A549 (cell line): ENCODE results near the gene ASXL2. TPM values are rescaled to one million over a fixed set of nuclear protein-coding genes. Genes with fewer than 3 reads are reported as not detected.

Source experiments
- ATAC-seq, 2 experiments: fragments of 200-7000 bp in 1 of 2; fragments of >200 bp in 1 of 2; cut with Nextera tagmentation in 1 of 2; cut with Tn5 transposase in 1 of 2; 3 replicates each; pipeline versions ENCODE4 v1.8.0 to v1.9.1; 2018 to 2020; ENCODE audit warnings: mild to moderate bottlenecking in 1 of 2, moderate library complexity in 1 of 2
- CTCF ChIA-PET: fragments of 300-600 bp; sonication (Branson Sonifier 250); formaldehyde crosslinking; extraction: SDS; loops from one replicate; lab custom pipeline; 2021; ENCODE audit warnings: antibody characterized with exemption, inconsistent platforms; lab: Yijun Ruan, JAX
- POLR2A ChIA-PET: fragments of 350-600 bp; formaldehyde crosslinking; extraction: SDS; loops from one replicate; lab custom pipeline; 2021; ENCODE audit warnings: antibody characterized with exemption, inconsistent platforms; lab: Yijun Ruan, JAX
- DNase-seq, 2 experiments: peaks; one replicate each; pipeline versions ENCODE4 v3.0.0 to v3.0.0-alpha.2; 2011 to 2016; ENCODE audit warnings: low read depth in 1 of 2, low spot score in 1 of 2
- FAIRE-seq: peaks from 2 replicates; lab custom pipeline; 2011; peaks lifted over from hg19 to GRCh38; lab: Jason Lieb, UNC
- H3K27ac ChIP-seq, 2 experiments: fragments of >200 bp; sonication (Bioruptor Twin); formaldehyde crosslinking; 3 replicates each; pipeline ENCODE4 v1.5.1; 2016 to 2017
- H3K4me1 ChIP-seq: fragments of >200 bp; sonication (Bioruptor Twin); formaldehyde crosslinking; 3 replicates; pipeline ENCODE4 v1.6.1; 2016
- H3K4me2 ChIP-seq: fragments of >200 bp; sonication (Bioruptor Twin); formaldehyde crosslinking; 3 replicates; pipeline ENCODE4 v1.6.1; 2016
- H3K4me3 ChIP-seq: fragments of >200 bp; sonication (Bioruptor Twin); formaldehyde crosslinking; 3 replicates; pipeline ENCODE4 v1.5.1; 2016
- H3K9me3 ChIP-seq: fragments of >200 bp; sonication (Bioruptor Twin); formaldehyde crosslinking; 3 replicates; pipeline ENCODE4 v1.6.1; 2016
- CBX8 ChIP-seq: fragments of 200-600 bp; sonication (generic); IDR thresholded peaks from 2 replicates; pipeline ENCODE4 v1.6.1; 2016
- CHD2 ChIP-seq: fragments of 150-350 bp; IDR thresholded peaks from 2 replicates; pipeline ENCODE4 v1.6.1; 2014; ENCODE audit warnings: low read length; ENCODE audit not compliant: partially characterized antibody
- EHMT2 ChIP-seq: fragments of 200-600 bp; sonication (generic); IDR thresholded peaks from 2 replicates; pipeline ENCODE4 v1.6.1; 2016; ENCODE audit warnings: antibody characterized with exemption, low read depth, mild to moderate bottlenecking, moderate library complexity
- ESRRA ChIP-seq: fragments of 150-350 bp; IDR thresholded peaks from 2 replicates; pipeline ENCODE4 v1.6.1; 2014; ENCODE audit warnings: mild to moderate bottlenecking, low read length, borderline replicate concordance
- FOSB ChIP-seq: fragments of 250-450 bp; sonication (Bioruptor Pico); IDR thresholded peaks from 2 replicates; pipeline ENCODE4 v1.5.0; 2020; ENCODE audit warnings: mild to moderate bottlenecking, moderate library complexity
- FOSL2 ChIP-seq, 2 experiments: fragments of 450-650 bp in 1 of 2; fragments of >200 bp in 1 of 2; sonication (Bioruptor Twin) in 1 of 2; formaldehyde crosslinking; IDR thresholded peaks; 2 replicates each; pipeline versions ENCODE4 v1.5.0 to v1.6.1; 2016 to 2020; ENCODE audit warnings: mild to moderate bottlenecking in 1 of 2, moderate library complexity in 1 of 2
- GATA3 ChIP-seq: IDR thresholded peaks from 2 replicates; pipeline ENCODE4 v1.6.1; 2012; ENCODE audit warnings: borderline replicate concordance
- HDAC2 ChIP-seq: fragments of 200-600 bp; sonication (generic); IDR thresholded peaks from 2 replicates; pipeline ENCODE4 v1.6.1; 2016
- HOXB13 ChIP-seq: fragments of 250-450 bp; sonication (Bioruptor Pico); IDR thresholded peaks from 2 replicates; pipeline ENCODE4 v1.5.0; 2020; ENCODE audit warnings: low read depth, mild to moderate bottlenecking, moderate library complexity
- HOXB5 ChIP-seq: fragments of 250-450 bp; sonication (Bioruptor Pico); IDR thresholded peaks from 2 replicates; pipeline ENCODE4 v1.5.0; 2020; ENCODE audit warnings: mild to moderate bottlenecking, moderate library complexity
- JUNB ChIP-seq: fragments of >200 bp; sonication (Bioruptor Twin); formaldehyde crosslinking; IDR thresholded peaks from 2 replicates; pipeline ENCODE4 v1.6.1; 2016
- KDM1A ChIP-seq: fragments of 200-600 bp; sonication (generic); IDR thresholded peaks from 2 replicates; pipeline ENCODE4 v1.6.1; 2016; ENCODE audit warnings: low read depth, mild to moderate bottlenecking
- KDM5A ChIP-seq: fragments of 200-600 bp; sonication (generic); IDR thresholded peaks from 2 replicates; pipeline ENCODE4 v1.6.1; 2016; ENCODE audit warnings: antibody characterized with exemption, mild to moderate bottlenecking
- MAZ ChIP-seq: fragments of 150-350 bp; IDR thresholded peaks from 2 replicates; pipeline ENCODE4 v1.6.1; 2014; ENCODE audit warnings: antibody characterized with exemption, low read depth, low read length, borderline replicate concordance
- MYC ChIP-seq: IDR thresholded peaks from 2 replicates; pipeline ENCODE4 v1.6.1; 2012; ENCODE audit warnings: mild to moderate bottlenecking, inconsistent platforms, low read length, improper control_type of control experiment, borderline replicate concordance
- NFE2L2 ChIP-seq: fragments of 150-350 bp; conservative IDR thresholded peaks from 2 replicates; pipeline ENCODE4 v1.6.1; 2014; ENCODE audit warnings: low read length
- NPAS2 ChIP-seq: fragments of 250-450 bp; sonication (Bioruptor Pico); IDR thresholded peaks from 2 replicates; pipeline ENCODE4 v1.8.0; 2022; ENCODE audit warnings: mild to moderate bottlenecking, moderate library complexity, borderline replicate concordance
- POLR2A ChIP-seq: IDR thresholded peaks from 2 replicates; pipeline ENCODE4 v1.6.1; 2012; ENCODE audit warnings: mild to moderate bottlenecking, low read length
- POLR2AphosphoS2 ChIP-seq: conservative IDR thresholded peaks from 2 replicates; pipeline ENCODE4 v1.6.1; 2012; ENCODE audit warnings: low read length, improper control_type of control experiment, inconsistent platforms
- RAD21 ChIP-seq, 2 experiments: fragments of >200 bp in 1 of 2; sonication (Bioruptor Twin) in 1 of 2; formaldehyde crosslinking in 1 of 2; IDR thresholded peaks in 1 of 2; conservative IDR thresholded peaks in 1 of 2; 2 replicates in 1 of 2; 3 replicates in 1 of 2; pipeline ENCODE4 v1.6.1; 2012 to 2018; ENCODE audit warnings: inconsistent platforms in 1 of 2
- RARB ChIP-seq: fragments of 250-450 bp; sonication (Bioruptor Pico); IDR thresholded peaks from 2 replicates; pipeline ENCODE4 v1.8.0; 2021; ENCODE audit warnings: mild to moderate bottlenecking, moderate library complexity
- RFX5 ChIP-seq: fragments of 450-650 bp; IDR thresholded peaks from 2 replicates; pipeline ENCODE4 v1.7.1; 2014; ENCODE audit warnings: antibody characterized with exemption, mild to moderate bottlenecking, moderate library complexity
- RNF2 ChIP-seq: fragments of 200-600 bp; sonication (generic); IDR thresholded peaks from 2 replicates; pipeline ENCODE4 v1.6.1; 2016; ENCODE audit warnings: low read depth, mild to moderate bottlenecking, antibody characterized with exemption, moderate library complexity, borderline replicate concordance
- SMC3 ChIP-seq: fragments of >200 bp; sonication (Bioruptor Twin); formaldehyde crosslinking; IDR thresholded peaks from 3 replicates; pipeline ENCODE4 v1.6.1; 2018; ENCODE audit warnings: inconsistent platforms
- ZFP36 ChIP-seq: fragments of 450-650 bp; IDR thresholded peaks from 2 replicates; pipeline ENCODE4 v1.6.1; 2014; ENCODE audit warnings: borderline replicate concordance; ENCODE audit not compliant: partially characterized antibody
- WGBS: methylation state at CpG from one replicate; pipeline ENCODE4 v1.1.6; 2017; ENCODE audit errors: missing lambda C conversion rate; 5-methylcytosine and 5-hydroxymethylcytosine counted together
- polyA minus RNA-seq: library from RNA; depleted of rRNA, polyadenylated mRNA; stranded (reverse); fragments of >200 nt; gene quantifications from 2 replicates; pipeline ENCODE4 v1.2.3, GENCODE V29; 2011; rRNA and poly(A)+ RNA removed
- polyA plus RNA-seq, 4 experiments: library from polyadenylated mRNA; depleted of rRNA in 3 of 4; stranded (reverse); fragments of >200 nt; fragmentation: RNase III in 1 of 4; extraction: RNeasy Plus Mini Kit Qiagen cat#74134 plus additional on column Dnase treatment in 1 of 4; gene quantifications; 2 replicates in 3 of 4; 3 replicates in 1 of 4; pipeline ENCODE4 v1.2.3, GENCODE V29; 2011 to 2017
- TF ChIP-seq, protein P1 (sequence below): fragments of 250-450 bp; sonication (Bioruptor Pico); IDR thresholded peaks from 2 replicates; pipeline ENCODE4 v1.5.0; 2020; ENCODE audit warnings: low read depth, mild to moderate bottlenecking, moderate library complexity
- TF ChIP-seq, protein P2 (sequence below): fragments of 450-650 bp; IDR thresholded peaks from 2 replicates; pipeline ENCODE4 v1.6.1; 2014; ENCODE audit warnings: antibody characterized with exemption
- TF ChIP-seq, protein P3 (sequence below): fragments of >200 bp; sonication (Bioruptor Twin); formaldehyde crosslinking; IDR thresholded peaks from 3 replicates; pipeline ENCODE4 v1.5.1; 2016
- TF ChIP-seq, protein P4 (sequence below): fragments of 150-350 bp; IDR thresholded peaks from 2 replicates; pipeline ENCODE4 v1.6.1; 2014; ENCODE audit warnings: low read depth, mild to moderate bottlenecking, low read length
- TF ChIP-seq, protein P5 (sequence below): IDR thresholded peaks from 2 replicates; pipeline ENCODE4 v1.6.1; 2012; ENCODE audit warnings: low read depth, borderline replicate concordance
- TF ChIP-seq, protein P6 (sequence below): IDR thresholded peaks from 2 replicates; pipeline ENCODE4 v1.6.1; 2012

The ASXL2 gene
- polyA plus RNA-seq (2011; rRNA removed) (26.4 and 26.6 TPM in 2 replicates), polyA plus RNA-seq (2017; fragmentation: RNase III; extraction: RNeasy Plus Mini Kit Qiagen cat#74134 plus additional on column Dnase treatment) (9.9 to 10.5 TPM (median 10.3 TPM) in 3 replicates), polyA minus RNA-seq (29.6 and 35.0 TPM in 2 replicates)
- polyA plus RNA-seq (2012; cell fraction: cytosol; rRNA removed), result 3.8 and 5.1 TPM in 2 replicates
- polyA plus RNA-seq (2012; cell fraction: nucleus; rRNA removed), result 4.7 and 6.3 TPM in 2 replicates

DNA sequence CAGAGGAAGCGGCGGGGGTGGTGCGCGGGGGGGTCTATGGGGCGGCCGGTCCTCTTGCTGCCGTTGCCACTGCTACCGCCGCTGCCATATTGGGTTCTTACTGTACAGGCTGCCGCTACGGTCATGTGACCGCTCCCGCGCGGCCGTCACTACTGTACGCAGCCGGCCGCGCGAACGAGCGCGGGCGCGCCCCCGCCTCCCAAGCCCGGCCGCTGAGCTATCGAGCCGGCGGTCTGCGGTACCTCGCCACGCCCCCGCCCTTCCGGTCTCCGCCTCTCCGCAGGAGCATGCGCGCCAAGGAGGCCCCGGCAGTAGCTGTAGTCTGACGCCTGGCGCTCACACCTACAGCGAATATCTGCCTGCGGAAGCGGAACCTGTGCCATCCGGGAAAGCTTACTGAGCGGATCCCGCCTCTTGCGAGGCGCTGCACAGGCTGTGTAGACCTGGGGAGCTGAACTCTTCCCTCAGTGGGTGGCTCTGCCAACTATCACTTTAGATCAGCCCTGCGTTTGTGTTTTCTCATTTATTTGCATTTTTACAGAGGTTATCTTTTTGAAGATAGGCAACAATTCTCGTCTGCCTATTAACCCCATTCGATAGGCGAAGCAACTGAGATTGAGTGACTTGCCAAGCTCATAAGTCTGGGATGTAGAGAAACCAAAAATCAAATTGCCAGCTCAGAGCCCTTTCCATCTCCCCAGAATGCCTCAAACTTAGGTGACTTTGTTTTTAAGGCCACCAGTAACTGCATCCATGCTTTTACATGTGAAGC lies at the start of gene ASXL2:
ASXL2 (minus strand) TSS at position 127 of the 772 bp plus-strand sequence. CDS start 265 bp downstream, outside the sequence.
- peak within 1 kb of the TSS; percentile 94 for H3K4me2 ChIP-seq
- DNase-seq (peak; percentile 92 to 99), FAIRE-seq (peak; percentile 73), ATAC-seq (peak; percentile 93)
- ChIA-PET CTCF (interaction anchor here (0.6 to 2.2 kb wide), 13 partner anchors 9 to 306 kb away, joined by 3 to 12 read pairs (median 4); no protein-coding TSS in a partner anchor), POLR2A (interaction anchor here (0.6 to 1.5 kb wide), 26 partner anchors 9 to 467 kb away, joined by 3 to 11 read pairs (median 4); partner anchors contain the start of genes HADHA, HADHB, RAB10 and SELENOI)
- H3K27ac ChIP-seq, result peak within 1 kb of the TSS; percentile 94
- H3K4me3 ChIP-seq, result peak within 1 kb of the TSS; percentile 67
- no peaks in the 10 kb centered on the region for H3K9me3 ChIP-seq
- WGBS, result 3% methylated on average over 28 of the region's 56 CpGs
- peaks cover 23% of the 10 kb centered on the region for H3K4me1 ChIP-seq
- TF ChIP-seq RAD21 (conservative IDR thresholded peaks at IDR 0.05 in 1 of 2, IDR thresholded peaks at IDR 0.05 in 1 of 2) (no peak), RFX5 (no peak), JUNB (no peak), CHD2 (no peak), NFE2L2 (no peak), NPAS2 (CRISPR knock-in tag) (no peak), EHMT2 (no peak), HOXB5 (CRISPR knock-in tag) (no peak), ESRRA (no peak), FOSB (no peak), RARB (CRISPR knock-in tag) (no peak), KDM5A (no peak), ZFP36 (no peak), GATA3 (no peak), RNF2 (no peak), MAZ (no peak; the same call in 1 of the 2 replicates), KDM1A (no peak), POLR2AphosphoS2 (no peak), HDAC2 (no peak), SMC3 (no peak), MYC (peak; percentile 62), HOXB13 (CRISPR knock-in tag) (no peak), POLR2A (peak; percentile 88), CBX8 (no peak), FOSL2 (IDR thresholded peaks at IDR 0.05) (no peak), FOSL2 (CRISPR knock-in tag; IDR thresholded peaks at IDR 0.05) (peak; percentile 28)
- TF ChIP-seq, protein P1, sequence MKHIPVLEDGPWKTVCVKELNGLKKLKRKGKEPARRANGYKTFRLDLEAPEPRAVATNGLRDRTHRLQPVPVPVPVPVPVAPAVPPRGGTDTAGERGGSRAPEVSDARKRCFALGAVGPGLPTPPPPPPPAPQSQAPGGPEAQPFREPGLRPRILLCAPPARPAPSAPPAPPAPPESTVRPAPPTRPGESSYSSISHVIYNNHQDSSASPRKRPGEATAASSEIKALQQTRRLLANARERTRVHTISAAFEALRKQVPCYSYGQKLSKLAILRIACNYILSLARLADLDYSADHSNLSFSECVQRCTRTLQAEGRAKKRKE (CRISPR knock-in tag), result no peak
- TF ChIP-seq, protein P2, sequence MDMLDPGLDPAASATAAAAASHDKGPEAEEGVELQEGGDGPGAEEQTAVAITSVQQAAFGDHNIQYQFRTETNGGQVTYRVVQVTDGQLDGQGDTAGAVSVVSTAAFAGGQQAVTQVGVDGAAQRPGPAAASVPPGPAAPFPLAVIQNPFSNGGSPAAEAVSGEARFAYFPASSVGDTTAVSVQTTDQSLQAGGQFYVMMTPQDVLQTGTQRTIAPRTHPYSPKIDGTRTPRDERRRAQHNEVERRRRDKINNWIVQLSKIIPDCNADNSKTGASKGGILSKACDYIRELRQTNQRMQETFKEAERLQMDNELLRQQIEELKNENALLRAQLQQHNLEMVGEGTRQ, result peak; percentile 92
- TF ChIP-seq, protein P3, sequence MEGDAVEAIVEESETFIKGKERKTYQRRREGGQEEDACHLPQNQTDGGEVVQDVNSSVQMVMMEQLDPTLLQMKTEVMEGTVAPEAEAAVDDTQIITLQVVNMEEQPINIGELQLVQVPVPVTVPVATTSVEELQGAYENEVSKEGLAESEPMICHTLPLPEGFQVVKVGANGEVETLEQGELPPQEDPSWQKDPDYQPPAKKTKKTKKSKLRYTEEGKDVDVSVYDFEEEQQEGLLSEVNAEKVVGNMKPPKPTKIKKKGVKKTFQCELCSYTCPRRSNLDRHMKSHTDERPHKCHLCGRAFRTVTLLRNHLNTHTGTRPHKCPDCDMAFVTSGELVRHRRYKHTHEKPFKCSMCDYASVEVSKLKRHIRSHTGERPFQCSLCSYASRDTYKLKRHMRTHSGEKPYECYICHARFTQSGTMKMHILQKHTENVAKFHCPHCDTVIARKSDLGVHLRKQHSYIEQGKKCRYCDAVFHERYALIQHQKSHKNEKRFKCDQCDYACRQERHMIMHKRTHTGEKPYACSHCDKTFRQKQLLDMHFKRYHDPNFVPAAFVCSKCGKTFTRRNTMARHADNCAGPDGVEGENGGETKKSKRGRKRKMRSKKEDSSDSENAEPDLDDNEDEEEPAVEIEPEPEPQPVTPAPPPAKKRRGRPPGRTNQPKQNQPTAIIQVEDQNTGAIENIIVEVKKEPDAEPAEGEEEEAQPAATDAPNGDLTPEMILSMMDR, result no peak
- TF ChIP-seq, protein P4, sequence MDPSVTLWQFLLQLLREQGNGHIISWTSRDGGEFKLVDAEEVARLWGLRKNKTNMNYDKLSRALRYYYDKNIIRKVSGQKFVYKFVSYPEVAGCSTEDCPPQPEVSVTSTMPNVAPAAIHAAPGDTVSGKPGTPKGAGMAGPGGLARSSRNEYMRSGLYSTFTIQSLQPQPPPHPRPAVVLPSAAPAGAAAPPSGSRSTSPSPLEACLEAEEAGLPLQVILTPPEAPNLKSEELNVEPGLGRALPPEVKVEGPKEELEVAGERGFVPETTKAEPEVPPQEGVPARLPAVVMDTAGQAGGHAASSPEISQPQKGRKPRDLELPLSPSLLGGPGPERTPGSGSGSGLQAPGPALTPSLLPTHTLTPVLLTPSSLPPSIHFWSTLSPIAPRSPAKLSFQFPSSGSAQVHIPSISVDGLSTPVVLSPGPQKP, result 0 out of 2 replicates have a peak, but pooled peaks have one; percentile 36
- TF ChIP-seq, protein P5, sequence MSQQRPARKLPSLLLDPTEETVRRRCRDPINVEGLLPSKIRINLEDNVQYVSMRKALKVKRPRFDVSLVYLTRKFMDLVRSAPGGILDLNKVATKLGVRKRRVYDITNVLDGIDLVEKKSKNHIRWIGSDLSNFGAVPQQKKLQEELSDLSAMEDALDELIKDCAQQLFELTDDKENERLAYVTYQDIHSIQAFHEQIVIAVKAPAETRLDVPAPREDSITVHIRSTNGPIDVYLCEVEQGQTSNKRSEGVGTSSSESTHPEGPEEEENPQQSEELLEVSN, result peak; percentile 97
- TF ChIP-seq, protein P6, sequence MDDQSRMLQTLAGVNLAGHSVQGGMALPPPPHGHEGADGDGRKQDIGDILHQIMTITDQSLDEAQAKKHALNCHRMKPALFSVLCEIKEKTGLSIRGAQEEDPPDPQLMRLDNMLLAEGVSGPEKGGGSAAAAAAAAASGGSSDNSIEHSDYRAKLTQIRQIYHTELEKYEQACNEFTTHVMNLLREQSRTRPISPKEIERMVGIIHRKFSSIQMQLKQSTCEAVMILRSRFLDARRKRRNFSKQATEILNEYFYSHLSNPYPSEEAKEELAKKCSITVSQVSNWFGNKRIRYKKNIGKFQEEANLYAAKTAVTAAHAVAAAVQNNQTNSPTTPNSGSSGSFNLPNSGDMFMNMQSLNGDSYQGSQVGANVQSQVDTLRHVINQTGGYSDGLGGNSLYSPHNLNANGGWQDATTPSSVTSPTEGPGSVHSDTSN, result peak; percentile 34; the same call in 1 of the 2 replicates
